ENCODE measurements around the gene RABGAP1L.

- TF ChIP-seq CTCF (IDR thresholded peaks at IDR 0.05; ENCODE audit: low read depth, low read length): no peak
- TF ChIP-seq EZH2phosphoT487 (IDR thresholded peaks at IDR 0.05; ENCODE audit: low read depth): no peak
These were observed 617.9 kb downstream of the RABGAP1L start for GRCh38 chr1:174777262-174777661.
